K562 (cell line): ENCODE results near the gene EFNA2. TPM values are rescaled to one million over a fixed set of nuclear protein-coding genes. Genes with fewer than 3 reads are reported as not detected.

Experiments used
- DPF2 ChIP-seq: fragments of 450-650 bp; IDR thresholded peaks from 2 replicates; pipeline ENCODE4 v1.6.1; 2016
- POLR2G ChIP-seq: fragments of 200-400 bp; formaldehyde crosslinking; IDR thresholded peaks from 2 replicates; pipeline ENCODE4 v1.6.1; 2017; ENCODE audit warnings: low read depth, mild to moderate bottlenecking, antibody characterized with exemption, low read length, moderate library complexity
- ZC3H11A ChIP-seq: IDR thresholded peaks from 2 replicates; pipeline ENCODE4 v1.6.1; 2012; ENCODE audit warnings: low read depth, low read length, improper control_type of control experiment
- ZNF184 ChIP-seq: sonication (generic); formaldehyde crosslinking; IDR thresholded peaks from 2 replicates; pipeline ENCODE4 v1.5.0; 2020; ENCODE audit warnings: missing genetic modification reagents
- polyA plus RNA-seq, 8 experiments: library from polyadenylated mRNA; depleted of rRNA in 4 of 8; stranded (reverse) in 5 of 8; unstranded in 3 of 8; fragments of >200 nt; fragmentation: Nextera tagmentation in 2 of 8; fragmentation: Illumina TruSeq in 1 of 8; extraction: Ambion mirVana in 2 of 8; extraction: Trizol in 1 of 8; gene quantifications; 2 replicates each; pipeline versions ENCODE4 v1.2.1 to v1.2.3, GENCODE V29; 2011 to 2014; ENCODE audit warnings: inconsistent platforms in 1 of 8, missing spikeins in 1 of 8
- total RNA-seq, 7 experiments: library from RNA; depleted of rRNA in 6 of 7; stranded (reverse); fragments of >200 nt in 6 of 7; fragmentation: Illumina TruSeq in 2 of 7; extraction: Trizol in 2 of 7; gene quantifications; 2 replicates each; pipeline versions ENCODE4 v1.2.1 to v1.2.3, GENCODE V29; 2011 to 2021; ENCODE audit warnings: low replicate concordance in 1 of 7
- TF ChIP-seq, protein P1 (sequence below), 2 experiments: fragments of 450-650 bp; IDR thresholded peaks; 2 replicates each; pipeline ENCODE4 v1.6.1; 2016; ENCODE audit warnings: mild to moderate bottlenecking in 2 of 2, borderline replicate concordance in 1 of 2, low read depth in 1 of 2, moderate library complexity in 1 of 2
- TF ChIP-seq, protein P2 (sequence below): fragments of 200-600 bp; sonication (generic); IDR thresholded peaks from one replicate; pipeline ENCODE4 v1.6.1; 2012; ENCODE audit warnings: mild to moderate bottlenecking, low read depth, low read length, inconsistent platforms

EFNA2 gene
- total and polyA plus RNA-seq, 9 of the 15 experiments (the other 6 are each of a cell fraction or from before 2014, with no cell fraction given) = 0.11 to 0.44 (median 0.15) TPM; not detected in 6

DNA sequence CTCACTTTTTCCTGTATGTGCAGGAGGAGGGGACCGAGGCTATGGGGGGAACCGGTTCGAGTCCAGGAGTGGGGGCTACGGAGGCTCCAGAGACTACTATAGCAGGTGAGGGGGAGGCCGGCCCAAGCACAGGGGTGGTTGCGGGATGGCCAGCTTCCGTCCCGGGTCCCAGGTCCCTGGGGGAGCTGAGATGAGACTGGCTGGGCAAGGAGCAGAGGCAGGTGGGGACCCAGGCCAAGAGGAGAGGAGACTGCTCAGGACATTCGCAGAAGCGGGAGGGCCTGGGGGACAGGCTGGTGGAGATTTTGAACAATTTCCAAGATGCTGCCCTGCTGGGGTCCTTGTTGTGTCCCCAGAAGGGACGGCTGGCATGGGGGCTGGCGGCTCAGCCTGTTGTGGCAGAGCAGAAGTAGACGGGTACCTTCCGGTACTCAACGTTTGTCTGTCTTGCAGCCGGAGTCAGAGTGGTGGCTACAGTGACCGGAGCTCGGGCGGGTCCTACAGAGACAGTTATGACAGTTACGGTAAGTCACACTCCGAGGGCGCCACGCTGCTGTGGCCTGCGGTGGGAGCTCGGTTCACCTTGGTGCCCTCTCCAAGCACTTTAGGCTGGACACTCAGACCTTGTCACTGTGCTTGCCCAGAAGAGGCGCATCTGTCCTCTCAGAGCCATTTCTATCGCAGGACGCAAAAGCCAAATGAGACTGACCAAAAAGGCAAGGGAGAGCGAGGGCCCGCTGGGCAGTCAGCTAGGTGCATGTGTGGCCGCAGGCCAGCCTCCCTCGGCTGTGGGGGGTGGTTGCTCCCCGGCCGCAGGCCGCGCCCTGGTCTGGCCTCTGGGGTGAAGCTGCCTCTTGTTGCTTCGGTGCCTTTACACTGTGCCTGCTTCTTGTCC is 13.9 kb upstream of the EFNA2 start (continued):
- TF ChIP-seq, protein P1, sequence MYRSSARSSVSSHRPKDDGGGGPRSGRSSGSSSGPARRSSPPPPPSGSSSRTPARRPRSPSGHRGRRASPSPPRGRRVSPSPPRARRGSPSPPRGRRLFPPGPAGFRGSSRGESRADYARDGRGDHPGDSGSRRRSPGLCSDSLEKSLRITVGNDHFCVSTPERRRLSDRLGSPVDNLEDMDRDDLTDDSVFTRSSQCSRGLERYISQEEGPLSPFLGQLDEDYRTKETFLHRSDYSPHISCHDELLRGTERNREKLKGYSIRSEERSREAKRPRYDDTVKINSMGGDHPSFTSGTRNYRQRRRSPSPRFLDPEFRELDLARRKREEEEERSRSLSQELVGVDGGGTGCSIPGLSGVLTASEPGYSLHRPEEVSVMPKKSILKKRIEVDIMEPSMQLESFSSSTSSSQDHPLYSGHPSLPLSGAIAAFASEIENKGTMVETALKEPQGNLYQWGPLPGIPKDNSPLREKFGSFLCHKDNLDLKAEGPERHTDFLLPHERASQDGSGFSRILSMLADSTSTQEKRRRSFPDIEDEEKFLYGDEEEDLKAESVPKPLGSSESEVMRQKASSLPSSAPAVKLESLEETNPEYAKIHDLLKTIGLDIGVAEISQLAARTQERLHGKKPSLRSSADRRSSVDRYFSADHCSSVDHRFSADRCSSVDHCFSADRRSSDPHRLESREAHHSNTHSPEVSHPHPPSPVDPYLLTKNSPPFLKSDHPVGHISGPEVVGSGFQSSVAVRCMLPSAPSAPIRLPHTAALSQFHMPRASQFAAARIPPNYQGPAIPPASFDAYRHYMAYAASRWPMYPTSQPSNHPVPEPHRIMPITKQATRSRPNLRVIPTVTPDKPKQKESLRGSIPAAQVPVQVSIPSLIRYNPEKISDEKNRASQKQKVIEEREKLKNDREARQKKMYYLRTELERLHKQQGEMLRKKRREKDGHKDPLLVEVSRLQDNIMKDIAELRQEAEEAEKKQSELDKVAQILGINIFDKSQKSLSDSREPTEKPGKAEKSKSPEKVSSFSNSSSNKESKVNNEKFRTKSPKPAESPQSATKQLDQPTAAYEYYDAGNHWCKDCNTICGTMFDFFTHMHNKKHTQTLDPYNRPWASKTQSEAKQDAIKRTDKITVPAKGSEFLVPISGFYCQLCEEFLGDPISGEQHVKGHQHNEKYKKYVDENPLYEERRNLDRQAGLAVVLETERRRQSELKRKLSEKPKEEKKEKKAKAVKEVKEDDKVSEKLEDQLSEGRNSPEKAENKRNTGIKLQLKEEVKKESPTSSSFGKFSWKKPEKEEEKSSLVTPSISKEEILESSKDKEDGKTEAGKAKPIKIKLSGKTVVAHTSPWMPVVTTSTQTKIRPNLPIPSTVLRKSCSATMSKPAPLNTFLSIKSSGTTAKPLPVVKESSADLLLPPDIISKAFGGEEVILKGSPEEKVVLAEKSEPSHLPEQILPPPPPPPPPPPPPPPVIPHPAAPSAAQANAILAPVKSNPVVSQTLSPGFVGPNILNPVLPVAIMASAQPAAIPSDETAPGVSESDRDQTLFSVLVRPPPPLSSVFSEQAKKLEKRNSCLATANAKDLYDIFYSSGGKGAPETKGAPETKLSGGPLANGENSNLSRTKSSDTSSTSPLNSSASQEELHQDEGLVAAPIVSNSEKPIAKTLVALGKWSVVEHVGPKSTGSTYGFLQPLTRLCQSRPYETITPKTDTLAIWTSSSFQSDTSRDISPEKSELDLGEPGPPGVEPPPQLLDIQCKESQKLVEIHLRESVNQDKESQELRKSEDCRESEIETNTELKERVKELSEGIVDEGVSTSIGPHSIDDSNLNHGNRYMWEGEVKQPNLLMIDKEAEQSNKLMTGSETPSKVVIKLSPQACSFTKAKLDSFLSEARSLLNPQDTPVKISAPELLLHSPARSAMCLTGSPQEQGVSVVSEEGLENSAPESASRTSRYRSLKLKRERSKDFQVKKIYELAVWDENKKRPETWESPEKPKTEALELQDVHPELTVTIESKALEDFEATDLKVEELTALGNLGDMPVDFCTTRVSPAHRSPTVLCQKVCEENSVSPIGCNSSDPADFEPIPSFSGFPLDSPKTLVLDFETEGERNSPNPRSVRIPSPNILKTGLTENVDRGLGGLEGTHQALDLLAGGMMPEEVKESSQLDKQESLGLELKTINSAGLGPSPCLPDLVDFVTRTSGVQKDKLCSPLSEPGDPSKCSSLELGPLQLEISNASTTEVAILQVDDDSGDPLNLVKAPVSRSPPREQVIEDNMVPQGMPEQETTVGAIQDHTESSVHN (IDR thresholded peaks at IDR 0.05; ENCODE audit: borderline replicate concordance in 1 of 2, low read depth in 1 of 2) = no peak
- TF ChIP-seq ZC3H11A (no peak), ZNF184 (CRISPR knock-in tag) (no peak), POLR2G (peak; percentile 74), DPF2 (peak; percentile 19; the same call in 1 of the 2 replicates)
- TF ChIP-seq, protein P2, sequence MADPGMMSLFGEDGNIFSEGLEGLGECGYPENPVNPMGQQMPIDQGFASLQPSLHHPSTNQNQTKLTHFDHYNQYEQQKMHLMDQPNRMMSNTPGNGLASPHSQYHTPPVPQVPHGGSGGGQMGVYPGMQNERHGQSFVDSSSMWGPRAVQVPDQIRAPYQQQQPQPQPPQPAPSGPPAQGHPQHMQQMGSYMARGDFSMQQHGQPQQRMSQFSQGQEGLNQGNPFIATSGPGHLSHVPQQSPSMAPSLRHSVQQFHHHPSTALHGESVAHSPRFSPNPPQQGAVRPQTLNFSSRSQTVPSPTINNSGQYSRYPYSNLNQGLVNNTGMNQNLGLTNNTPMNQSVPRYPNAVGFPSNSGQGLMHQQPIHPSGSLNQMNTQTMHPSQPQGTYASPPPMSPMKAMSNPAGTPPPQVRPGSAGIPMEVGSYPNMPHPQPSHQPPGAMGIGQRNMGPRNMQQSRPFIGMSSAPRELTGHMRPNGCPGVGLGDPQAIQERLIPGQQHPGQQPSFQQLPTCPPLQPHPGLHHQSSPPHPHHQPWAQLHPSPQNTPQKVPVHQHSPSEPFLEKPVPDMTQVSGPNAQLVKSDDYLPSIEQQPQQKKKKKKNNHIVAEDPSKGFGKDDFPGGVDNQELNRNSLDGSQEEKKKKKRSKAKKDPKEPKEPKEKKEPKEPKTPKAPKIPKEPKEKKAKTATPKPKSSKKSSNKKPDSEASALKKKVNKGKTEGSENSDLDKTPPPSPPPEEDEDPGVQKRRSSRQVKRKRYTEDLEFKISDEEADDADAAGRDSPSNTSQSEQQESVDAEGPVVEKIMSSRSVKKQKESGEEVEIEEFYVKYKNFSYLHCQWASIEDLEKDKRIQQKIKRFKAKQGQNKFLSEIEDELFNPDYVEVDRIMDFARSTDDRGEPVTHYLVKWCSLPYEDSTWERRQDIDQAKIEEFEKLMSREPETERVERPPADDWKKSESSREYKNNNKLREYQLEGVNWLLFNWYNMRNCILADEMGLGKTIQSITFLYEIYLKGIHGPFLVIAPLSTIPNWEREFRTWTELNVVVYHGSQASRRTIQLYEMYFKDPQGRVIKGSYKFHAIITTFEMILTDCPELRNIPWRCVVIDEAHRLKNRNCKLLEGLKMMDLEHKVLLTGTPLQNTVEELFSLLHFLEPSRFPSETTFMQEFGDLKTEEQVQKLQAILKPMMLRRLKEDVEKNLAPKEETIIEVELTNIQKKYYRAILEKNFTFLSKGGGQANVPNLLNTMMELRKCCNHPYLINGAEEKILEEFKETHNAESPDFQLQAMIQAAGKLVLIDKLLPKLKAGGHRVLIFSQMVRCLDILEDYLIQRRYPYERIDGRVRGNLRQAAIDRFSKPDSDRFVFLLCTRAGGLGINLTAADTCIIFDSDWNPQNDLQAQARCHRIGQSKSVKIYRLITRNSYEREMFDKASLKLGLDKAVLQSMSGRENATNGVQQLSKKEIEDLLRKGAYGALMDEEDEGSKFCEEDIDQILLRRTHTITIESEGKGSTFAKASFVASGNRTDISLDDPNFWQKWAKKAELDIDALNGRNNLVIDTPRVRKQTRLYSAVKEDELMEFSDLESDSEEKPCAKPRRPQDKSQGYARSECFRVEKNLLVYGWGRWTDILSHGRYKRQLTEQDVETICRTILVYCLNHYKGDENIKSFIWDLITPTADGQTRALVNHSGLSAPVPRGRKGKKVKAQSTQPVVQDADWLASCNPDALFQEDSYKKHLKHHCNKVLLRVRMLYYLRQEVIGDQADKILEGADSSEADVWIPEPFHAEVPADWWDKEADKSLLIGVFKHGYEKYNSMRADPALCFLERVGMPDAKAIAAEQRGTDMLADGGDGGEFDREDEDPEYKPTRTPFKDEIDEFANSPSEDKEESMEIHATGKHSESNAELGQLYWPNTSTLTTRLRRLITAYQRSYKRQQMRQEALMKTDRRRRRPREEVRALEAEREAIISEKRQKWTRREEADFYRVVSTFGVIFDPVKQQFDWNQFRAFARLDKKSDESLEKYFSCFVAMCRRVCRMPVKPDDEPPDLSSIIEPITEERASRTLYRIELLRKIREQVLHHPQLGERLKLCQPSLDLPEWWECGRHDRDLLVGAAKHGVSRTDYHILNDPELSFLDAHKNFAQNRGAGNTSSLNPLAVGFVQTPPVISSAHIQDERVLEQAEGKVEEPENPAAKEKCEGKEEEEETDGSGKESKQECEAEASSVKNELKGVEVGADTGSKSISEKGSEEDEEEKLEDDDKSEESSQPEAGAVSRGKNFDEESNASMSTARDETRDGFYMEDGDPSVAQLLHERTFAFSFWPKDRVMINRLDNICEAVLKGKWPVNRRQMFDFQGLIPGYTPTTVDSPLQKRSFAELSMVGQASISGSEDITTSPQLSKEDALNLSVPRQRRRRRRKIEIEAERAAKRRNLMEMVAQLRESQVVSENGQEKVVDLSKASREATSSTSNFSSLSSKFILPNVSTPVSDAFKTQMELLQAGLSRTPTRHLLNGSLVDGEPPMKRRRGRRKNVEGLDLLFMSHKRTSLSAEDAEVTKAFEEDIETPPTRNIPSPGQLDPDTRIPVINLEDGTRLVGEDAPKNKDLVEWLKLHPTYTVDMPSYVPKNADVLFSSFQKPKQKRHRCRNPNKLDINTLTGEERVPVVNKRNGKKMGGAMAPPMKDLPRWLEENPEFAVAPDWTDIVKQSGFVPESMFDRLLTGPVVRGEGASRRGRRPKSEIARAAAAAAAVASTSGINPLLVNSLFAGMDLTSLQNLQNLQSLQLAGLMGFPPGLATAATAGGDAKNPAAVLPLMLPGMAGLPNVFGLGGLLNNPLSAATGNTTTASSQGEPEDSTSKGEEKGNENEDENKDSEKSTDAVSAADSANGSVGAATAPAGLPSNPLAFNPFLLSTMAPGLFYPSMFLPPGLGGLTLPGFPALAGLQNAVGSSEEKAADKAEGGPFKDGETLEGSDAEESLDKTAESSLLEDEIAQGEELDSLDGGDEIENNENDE = peak; percentile 22
